LHCN-M2 (cell line): ENCODE measurements around the gene SOD1. TPM values are rescaled to one million over a fixed set of nuclear protein-coding genes. Genes with fewer than 3 reads are reported as not detected.

Experiments used
- total RNA-seq: library from RNA; depleted of rRNA; stranded (reverse); fragments of >200 nt; gene quantifications from 2 replicates; pipeline ENCODE4 v1.2.3, GENCODE V29; 2014; rRNA removed

SOD1 gene
- total RNA-seq, 1 experiment from 2014 or later, result 213 TPM

Other genes with a start within 250 kb of the SOD1 start
- 5.8 and 7.1 TPM in 2 replicates for gene SCAF4, start 72.4 kb downstream of the SOD1 start, total RNA-seq
- gene HUNK, start 213.3 kb downstream of the SOD1 start, total RNA-seq, result not detected in 2 replicates